ENCODE data around the gene NAT10. TPM values are rescaled to one million over a fixed set of nuclear protein-coding genes. Genes with fewer than 3 reads are reported as not detected.

NAT10 gene
- total RNA-seq, 1 donor from 2014 or later, result 34.4 TPM

DNA sequence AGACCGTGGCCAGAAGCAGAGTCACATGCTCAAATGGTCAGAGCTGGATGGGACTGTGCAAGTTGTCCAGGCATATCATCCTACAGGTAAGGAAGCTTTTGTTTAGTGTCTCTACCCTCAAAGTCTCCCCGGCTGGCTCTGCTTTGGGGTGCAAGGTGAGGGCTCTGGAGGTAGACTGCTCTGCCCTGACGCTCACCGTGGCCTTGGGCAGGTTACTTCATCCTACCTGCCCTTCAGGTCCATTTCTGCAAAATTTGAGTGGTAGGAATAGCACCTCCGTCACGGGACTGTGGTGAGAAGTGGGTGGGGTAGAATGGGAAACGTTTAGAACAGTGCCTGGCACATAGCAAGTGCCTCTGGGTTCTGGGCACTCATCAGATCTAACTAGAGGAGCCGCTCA lies 42.2 kb downstream of the NAT10 start:
- H3K9me3 Mint-ChIP-seq (ENCODE audit: unreplicated experiment), result no peaks in the 10 kb centered on the region
- no peak for DNase-seq (ENCODE audit: low spot score)
- H3K4me1 Mint-ChIP-seq (ENCODE audit: unreplicated experiment), result peaks cover under 1% of the 10 kb centered on the region
- peaks cover 12% of the 10 kb centered on the region for H3K27me3 Mint-ChIP-seq (ENCODE audit: unreplicated experiment)
- H3K36me3 Mint-ChIP-seq (ENCODE audit: low read depth, unreplicated experiment), result peaks cover 42% of the 10 kb centered on the region
- no peak overlapping the region for H3K27ac Mint-ChIP-seq (ENCODE audit: unreplicated experiment)
- TF ChIP-seq, protein P1, sequence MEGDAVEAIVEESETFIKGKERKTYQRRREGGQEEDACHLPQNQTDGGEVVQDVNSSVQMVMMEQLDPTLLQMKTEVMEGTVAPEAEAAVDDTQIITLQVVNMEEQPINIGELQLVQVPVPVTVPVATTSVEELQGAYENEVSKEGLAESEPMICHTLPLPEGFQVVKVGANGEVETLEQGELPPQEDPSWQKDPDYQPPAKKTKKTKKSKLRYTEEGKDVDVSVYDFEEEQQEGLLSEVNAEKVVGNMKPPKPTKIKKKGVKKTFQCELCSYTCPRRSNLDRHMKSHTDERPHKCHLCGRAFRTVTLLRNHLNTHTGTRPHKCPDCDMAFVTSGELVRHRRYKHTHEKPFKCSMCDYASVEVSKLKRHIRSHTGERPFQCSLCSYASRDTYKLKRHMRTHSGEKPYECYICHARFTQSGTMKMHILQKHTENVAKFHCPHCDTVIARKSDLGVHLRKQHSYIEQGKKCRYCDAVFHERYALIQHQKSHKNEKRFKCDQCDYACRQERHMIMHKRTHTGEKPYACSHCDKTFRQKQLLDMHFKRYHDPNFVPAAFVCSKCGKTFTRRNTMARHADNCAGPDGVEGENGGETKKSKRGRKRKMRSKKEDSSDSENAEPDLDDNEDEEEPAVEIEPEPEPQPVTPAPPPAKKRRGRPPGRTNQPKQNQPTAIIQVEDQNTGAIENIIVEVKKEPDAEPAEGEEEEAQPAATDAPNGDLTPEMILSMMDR (IDR thresholded peaks at IDR 0.05; ENCODE audit: unreplicated experiment), result no peak
- no peak overlapping the region for H3K4me3 Mint-ChIP-seq (ENCODE audit: unreplicated experiment)

DNA sequence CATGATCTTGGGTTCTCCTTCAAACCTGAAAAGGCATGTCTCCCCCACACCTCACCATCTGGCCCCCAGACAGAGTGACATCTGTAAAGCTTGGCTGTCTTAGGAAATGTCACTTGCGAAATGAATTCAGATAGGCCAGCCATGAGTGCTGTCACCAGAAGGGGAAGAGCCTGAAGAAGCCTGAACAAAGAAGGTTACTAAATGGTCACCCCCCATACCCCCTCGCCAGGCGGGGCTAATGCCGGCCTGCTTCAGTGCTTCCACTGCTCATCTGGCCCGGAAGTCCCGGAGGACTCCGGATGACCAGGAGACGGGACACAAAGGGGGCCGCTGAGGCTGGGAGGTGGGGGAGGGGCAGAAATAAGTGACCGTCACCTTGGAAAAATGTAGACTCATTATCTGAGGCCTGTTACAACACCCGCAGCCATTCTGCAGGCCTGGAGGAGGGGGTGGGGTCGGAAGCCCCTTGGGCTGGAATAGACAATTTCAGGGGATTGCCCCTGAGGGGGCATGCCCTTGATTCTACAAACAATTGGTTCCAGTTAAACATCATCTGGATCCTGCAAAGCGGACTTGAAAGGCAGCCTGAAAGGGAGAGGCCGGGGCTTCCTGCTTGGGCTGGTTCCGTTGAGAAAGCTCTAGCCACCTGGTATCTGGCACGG lies 43.2 kb downstream of the NAT10 start:
- DNase-seq (ENCODE audit: low spot score), result no peak
- H3K9me3 Mint-ChIP-seq (ENCODE audit: unreplicated experiment), result no peaks in the 10 kb centered on the region
- peaks cover 49% of the 10 kb centered on the region for H3K36me3 Mint-ChIP-seq (ENCODE audit: low read depth, unreplicated experiment)
- no peak overlapping the region for H3K4me3 Mint-ChIP-seq (ENCODE audit: unreplicated experiment)
- TF ChIP-seq, protein P1 (IDR thresholded peaks at IDR 0.05; ENCODE audit: unreplicated experiment), result no peak
- no peak overlapping the region for H3K27ac Mint-ChIP-seq (ENCODE audit: unreplicated experiment)
- H3K4me1 Mint-ChIP-seq (ENCODE audit: unreplicated experiment), result peaks cover 11% of the 10 kb centered on the region
- peaks cover 13% of the 10 kb centered on the region for H3K27me3 Mint-ChIP-seq (ENCODE audit: unreplicated experiment)

DNA sequence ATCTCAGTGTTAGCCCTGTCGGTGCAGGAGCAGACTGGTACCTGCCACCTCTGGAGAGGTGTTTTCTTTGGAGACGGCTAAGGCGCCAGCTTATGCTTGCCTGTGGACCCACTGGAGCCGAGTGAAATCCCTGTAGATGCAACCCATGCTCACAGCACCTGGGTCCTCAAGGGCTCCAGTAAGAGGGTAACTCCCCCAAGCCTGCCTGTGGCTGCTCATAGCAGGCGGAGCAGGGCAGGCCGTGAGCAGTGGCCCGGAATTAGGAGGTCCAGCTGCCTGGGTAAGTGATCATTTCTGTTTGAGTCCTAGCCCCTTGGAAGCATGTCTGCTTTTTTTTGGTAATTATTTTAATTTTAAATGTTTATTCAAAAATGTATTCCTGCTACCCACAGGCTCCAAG lies 43.8 kb downstream of the NAT10 start:
- Mint-ChIP-seq H3K36me3 (ENCODE audit: low read depth, unreplicated experiment) (peaks cover 51% of the 10 kb centered on the region), H3K4me3 (ENCODE audit: unreplicated experiment) (no peak overlapping the region), H3K9me3 (ENCODE audit: unreplicated experiment) (no peaks in the 10 kb centered on the region)

DNA sequence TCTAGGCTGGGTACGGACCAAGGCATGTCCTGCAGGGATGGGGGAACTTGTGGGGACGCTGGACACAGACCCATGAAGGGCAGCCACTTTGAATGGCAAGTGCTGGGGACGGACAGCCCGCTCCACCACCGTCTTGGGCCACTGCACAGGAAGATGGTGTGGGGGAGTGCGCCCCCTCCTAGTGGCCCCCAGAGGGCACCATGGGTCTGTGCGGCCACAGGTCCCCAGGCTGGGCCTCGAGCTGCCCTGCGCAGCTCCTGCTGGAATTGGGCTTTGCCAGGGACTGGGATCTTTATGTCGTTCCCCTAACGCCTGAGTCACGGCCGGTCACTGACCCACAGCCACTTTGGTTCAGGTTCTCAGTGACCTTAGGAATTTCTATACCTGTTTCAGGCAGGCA lies 44.4 kb downstream of the NAT10 start:
- Mint-ChIP-seq H3K36me3 (ENCODE audit: low read depth, unreplicated experiment) (peaks cover 51% of the 10 kb centered on the region), H3K9me3 (ENCODE audit: unreplicated experiment) (no peaks in the 10 kb centered on the region), H3K4me1 (ENCODE audit: unreplicated experiment) (peaks cover 13% of the 10 kb centered on the region), H3K27me3 (ENCODE audit: unreplicated experiment) (peaks cover 15% of the 10 kb centered on the region), H3K27ac (ENCODE audit: unreplicated experiment) (no peak overlapping the region), H3K4me3 (ENCODE audit: unreplicated experiment) (no peak overlapping the region)
- peak; percentile 20 for DNase-seq (ENCODE audit: low spot score)
- TF ChIP-seq, protein P1 (IDR thresholded peaks at IDR 0.05; ENCODE audit: unreplicated experiment), result no peak

More for the DNA sequence above, 43.8 kb downstream of the NAT10 start:
- no peak for DNase-seq (ENCODE audit: low spot score)
- TF ChIP-seq, protein P1 (IDR thresholded peaks at IDR 0.05; ENCODE audit: unreplicated experiment), result no peak
- Mint-ChIP-seq H3K4me1 (ENCODE audit: unreplicated experiment) (peaks cover 13% of the 10 kb centered on the region), H3K27ac (ENCODE audit: unreplicated experiment) (no peak overlapping the region), H3K27me3 (ENCODE audit: unreplicated experiment) (peaks cover 15% of the 10 kb centered on the region)

DNA sequence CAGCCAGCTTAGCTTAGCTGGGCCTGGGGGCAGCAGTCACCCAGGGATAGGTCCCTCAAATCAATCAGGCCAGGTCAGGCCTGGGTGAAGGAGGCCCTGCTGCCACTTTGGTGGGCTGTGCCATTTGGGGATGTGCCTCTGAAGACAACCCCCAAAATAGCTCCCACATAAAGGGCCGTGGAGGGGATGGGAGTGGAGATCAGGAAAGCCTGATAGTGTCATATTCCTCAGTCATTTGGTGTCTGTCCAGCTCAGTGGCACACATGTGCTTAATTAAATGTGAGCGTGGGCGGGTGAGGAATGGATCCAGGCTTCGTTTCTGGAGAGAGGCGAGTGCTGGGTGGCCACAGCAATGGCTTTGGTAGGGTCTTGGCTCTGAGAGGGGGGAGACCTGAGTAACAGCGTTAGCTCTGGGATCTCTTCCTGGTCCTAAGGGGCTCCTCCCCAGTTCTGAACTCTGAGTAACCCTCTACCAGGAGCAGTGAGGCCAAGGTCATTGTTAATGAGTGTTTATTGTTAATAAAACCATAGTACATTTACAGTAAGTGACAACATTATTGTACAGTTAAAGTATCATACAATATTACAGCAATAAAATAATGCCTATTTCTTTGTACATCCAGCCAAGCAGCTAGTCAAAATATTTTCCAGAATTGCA lies 45.2 kb downstream of the NAT10 start:
- no peak overlapping the region for H3K27ac Mint-ChIP-seq (ENCODE audit: unreplicated experiment)
- TF ChIP-seq, protein P1 (IDR thresholded peaks at IDR 0.05; ENCODE audit: unreplicated experiment), result no peak
- H3K4me3 Mint-ChIP-seq (ENCODE audit: unreplicated experiment), result no peak overlapping the region
- peaks cover 47% of the 10 kb centered on the region for H3K36me3 Mint-ChIP-seq (ENCODE audit: low read depth, unreplicated experiment)
- no peaks in the 10 kb centered on the region for H3K9me3 Mint-ChIP-seq (ENCODE audit: unreplicated experiment)
- peaks cover 13% of the 10 kb centered on the region for H3K4me1 Mint-ChIP-seq (ENCODE audit: unreplicated experiment)
- H3K27me3 Mint-ChIP-seq (ENCODE audit: unreplicated experiment), result peaks cover 14% of the 10 kb centered on the region
- no peak for DNase-seq (ENCODE audit: low spot score)
